Type B pancreatic cell (in vitro differentiated cells): ENCODE results near the gene FCAMR. TPM values are rescaled to one million over a fixed set of nuclear protein-coding genes. Genes with fewer than 3 reads are reported as not detected.

Experiments used
- DNase-seq: peaks from one replicate; pipeline ENCODE4 v3.0.0; 2021; ENCODE audit warnings: mixed read lengths; ENCODE audit not compliant: unreplicated experiment; ENCODE audit errors: extremely low spot score
- H3K27ac Mint-ChIP-seq: 2 replicates; pipeline ENCODE4 v1.8.0; 2021; ENCODE audit warnings: mild to moderate bottlenecking, mixed read lengths
- H3K27me3 Mint-ChIP-seq: 2 replicates; pipeline ENCODE4 v1.8.0; 2021; ENCODE audit warnings: mixed read lengths
- H3K36me3 Mint-ChIP-seq: 2 replicates; pipeline ENCODE4 v1.8.0; 2021; ENCODE audit warnings: mixed read lengths
- H3K4me1 Mint-ChIP-seq: one replicate; pipeline ENCODE4 v1.8.0; 2021; ENCODE audit warnings: mixed read lengths; ENCODE audit not compliant: unreplicated experiment
- H3K4me3 Mint-ChIP-seq: 2 replicates; pipeline ENCODE4 v1.8.0; 2021; ENCODE audit warnings: mild to moderate bottlenecking, mixed read lengths
- H3K9me3 Mint-ChIP-seq: 2 replicates; pipeline ENCODE4 v1.8.0; 2021; ENCODE audit warnings: mixed read lengths
- CTCF ChIP-seq: fragments of 200-600 bp; sonication (generic); conservative IDR thresholded peaks from 2 replicates; pipeline ENCODE4 v1.5.0; 2021; ENCODE audit warnings: antibody characterized with exemption, mild to moderate bottlenecking
- total RNA-seq: library from RNA; stranded (reverse); gene quantifications from 2 replicates; pipeline ENCODE4 v1.2.1, GENCODE V29; 2021; ENCODE audit warnings: low replicate concordance

FCAMR gene
- total RNA-seq, 1 donor from 2014 or later: not detected

- DNase-seq: no peak
- no peak overlapping the region for H3K4me3 Mint-ChIP-seq
- H3K9me3 Mint-ChIP-seq: no peaks in the 10 kb centered on the region
- H3K27me3 Mint-ChIP-seq: no peaks in the 10 kb centered on the region
- TF ChIP-seq CTCF: no peak
- no peaks in the 10 kb centered on the region for H3K36me3 Mint-ChIP-seq
- H3K27ac Mint-ChIP-seq: no peak overlapping the region
- H3K4me1 Mint-ChIP-seq: peaks cover 32% of the 10 kb centered on the region
Measured at GRCh38 chr1:206957639-206958038, 12.6 kb downstream of the FCAMR start.

- no peaks in the 10 kb centered on the region for H3K36me3 Mint-ChIP-seq
- no peak for TF ChIP-seq CTCF
- no peaks in the 10 kb centered on the region for H3K27me3 Mint-ChIP-seq
- H3K4me3 Mint-ChIP-seq: peak overlapping the region; percentile 2
- peaks cover 41% of the 10 kb centered on the region for H3K4me1 Mint-ChIP-seq
- no peak for DNase-seq
- H3K27ac Mint-ChIP-seq: peak overlapping the region; percentile 49
- no peaks in the 10 kb centered on the region for H3K9me3 Mint-ChIP-seq
Measured at GRCh38 chr1:206955476-206956451, 14.5 kb downstream of the FCAMR start.

GRCh38 chr1:206954459-206955342 is 15.6 kb downstream of the FCAMR start:
- Mint-ChIP-seq H3K27me3 (no peaks in the 10 kb centered on the region), H3K4me3 (no peak overlapping the region), H3K9me3 (no peaks in the 10 kb centered on the region), H3K4me1 (peaks cover 41% of the 10 kb centered on the region), H3K27ac (peak overlapping the region; percentile 11), H3K36me3 (no peaks in the 10 kb centered on the region)
- DNase-seq: no peak
- TF ChIP-seq CTCF: no peak

GRCh38 chr1:206953626-206954025 is 16.6 kb downstream of the FCAMR start:
- TF ChIP-seq CTCF: no peak
- Mint-ChIP-seq H3K9me3 (no peaks in the 10 kb centered on the region), H3K4me3 (no peak overlapping the region), H3K27ac (no peak overlapping the region), H3K27me3 (no peaks in the 10 kb centered on the region), H3K36me3 (no peaks in the 10 kb centered on the region), H3K4me1 (peaks cover 46% of the 10 kb centered on the region)
- DNase-seq: no peak

- Mint-ChIP-seq H3K27ac (no peak overlapping the region), H3K36me3 (no peaks in the 10 kb centered on the region), H3K4me1 (peaks cover 47% of the 10 kb centered on the region), H3K9me3 (no peaks in the 10 kb centered on the region), H3K27me3 (peaks cover under 1% of the 10 kb centered on the region), H3K4me3 (no peak overlapping the region)
- no peak for DNase-seq
- TF ChIP-seq CTCF: no peak
Measured at GRCh38 chr1:206953126-206953525, 17.1 kb downstream of the FCAMR start.
